ENCODE results near the gene RIBC1.

The RIBC1 gene

DNA sequence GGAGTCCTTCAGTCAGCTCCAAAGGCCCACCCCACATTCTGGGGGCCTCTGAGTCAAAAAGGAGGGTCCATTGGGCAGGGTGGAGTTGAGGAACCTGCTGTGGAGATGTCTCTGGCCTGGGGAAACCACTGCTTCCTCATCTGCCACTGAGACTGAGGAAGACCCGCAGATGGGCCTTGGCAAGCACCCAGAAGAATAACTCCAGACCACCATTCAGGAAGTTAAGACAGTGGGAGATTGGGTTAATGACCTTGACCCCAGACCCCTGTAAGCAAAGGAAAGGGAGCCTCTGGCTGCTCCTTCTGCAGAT is 19.6 kb downstream of the RIBC1 start:
- TF ChIP-seq GATA2 (IDR thresholded peaks at IDR 0.05; ENCODE audit: low read depth, low read length), result no peak
- no peak for TF ChIP-seq GATA3 (IDR thresholded peaks at IDR 0.05; ENCODE audit: low read depth, low read length)

DNA sequence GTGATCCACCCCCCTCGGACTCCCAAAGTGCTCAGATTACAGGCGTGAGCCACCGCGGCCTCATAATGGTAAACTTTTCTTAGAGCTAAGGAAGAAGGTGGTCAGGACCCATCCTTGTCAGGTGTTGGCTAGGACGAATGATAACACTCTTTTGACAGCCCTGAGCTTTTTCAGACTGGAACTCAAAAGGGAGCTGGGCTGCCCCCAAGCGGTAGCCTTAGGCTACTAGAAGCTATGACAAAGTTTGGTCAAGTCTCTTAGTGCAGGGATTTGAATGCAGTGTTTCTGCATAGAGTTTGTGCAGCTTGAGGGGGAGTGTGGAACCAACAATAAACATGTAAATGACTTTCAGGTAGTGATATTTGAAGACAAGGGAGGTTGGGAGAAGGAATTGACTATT is 23.3 kb downstream of the RIBC1 start:
- TF ChIP-seq GATA2 (IDR thresholded peaks at IDR 0.05; ENCODE audit: low read depth, low read length), result no peak
- no peak for TF ChIP-seq GATA3 (IDR thresholded peaks at IDR 0.05; ENCODE audit: low read depth, low read length)

DNA sequence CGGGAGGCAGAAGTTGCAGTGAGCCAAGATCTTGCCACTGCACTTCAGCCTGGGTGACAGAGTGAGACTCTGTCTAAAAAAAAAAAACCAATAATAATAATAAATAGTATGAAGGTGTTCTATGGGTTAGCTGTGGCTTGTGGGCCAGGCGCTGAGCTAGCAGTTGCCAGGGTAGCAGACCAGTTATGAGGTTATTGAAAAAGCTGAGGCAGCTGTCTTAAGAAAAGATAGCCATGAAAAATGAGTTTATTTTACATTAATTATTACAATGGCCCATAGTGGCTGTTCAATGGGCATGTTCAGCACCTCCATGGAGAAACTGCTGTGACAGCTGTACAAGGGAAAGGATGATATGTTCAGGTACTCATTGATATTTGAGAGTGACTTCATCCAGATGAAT is 24.8 kb downstream of the RIBC1 start:
- no peak for TF ChIP-seq GATA2 (IDR thresholded peaks at IDR 0.05; ENCODE audit: low read depth, low read length)
- TF ChIP-seq GATA3 (IDR thresholded peaks at IDR 0.05; ENCODE audit: low read depth, low read length), result no peak

DNA sequence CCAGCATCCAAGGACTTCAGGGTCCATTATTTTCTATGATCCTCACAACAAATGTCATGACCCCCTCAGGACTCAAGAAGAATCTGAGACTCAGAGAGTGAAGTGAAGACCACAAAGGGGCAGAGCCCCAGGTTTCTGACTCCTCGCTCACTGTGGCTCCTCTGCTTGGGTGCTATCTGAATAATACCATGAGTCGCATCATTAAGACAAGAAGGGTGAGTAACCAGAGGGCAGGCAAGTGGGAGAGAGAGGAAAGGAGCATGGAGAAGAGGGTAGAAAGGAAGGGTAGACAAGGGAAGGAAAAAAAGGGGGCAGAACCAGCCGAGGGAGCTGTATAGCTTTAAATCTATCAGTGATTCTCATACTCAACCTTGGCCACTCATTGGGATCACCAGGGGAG is 27.0 kb downstream of the RIBC1 start:
- no peak for TF ChIP-seq GATA2 (IDR thresholded peaks at IDR 0.05; ENCODE audit: low read depth, low read length)
- TF ChIP-seq GATA3 (IDR thresholded peaks at IDR 0.05; ENCODE audit: low read depth, low read length), result no peak

DNA sequence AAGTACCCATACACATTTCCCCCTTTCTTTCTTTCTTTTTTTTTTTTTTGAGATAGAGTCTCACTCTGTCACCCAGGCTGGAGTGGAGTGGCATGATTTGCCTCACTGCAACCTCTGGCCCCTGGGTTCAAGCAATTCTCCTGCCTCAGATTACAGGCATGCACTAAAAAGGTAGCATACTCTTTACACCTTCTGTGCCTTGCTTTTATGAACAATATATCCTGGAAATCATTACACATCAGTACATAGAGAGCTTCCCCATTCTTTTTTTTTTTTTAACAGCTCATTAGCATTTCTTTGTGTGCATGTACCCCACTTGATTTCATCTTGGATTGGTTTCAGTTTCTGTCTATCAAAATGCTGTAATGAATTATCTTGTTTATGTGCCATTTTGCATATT is 30.1 kb downstream of the RIBC1 start:
- TF ChIP-seq GATA2 (IDR thresholded peaks at IDR 0.05; ENCODE audit: low read depth, low read length), result no peak
- no peak for TF ChIP-seq GATA3 (IDR thresholded peaks at IDR 0.05; ENCODE audit: low read depth, low read length)

DNA sequence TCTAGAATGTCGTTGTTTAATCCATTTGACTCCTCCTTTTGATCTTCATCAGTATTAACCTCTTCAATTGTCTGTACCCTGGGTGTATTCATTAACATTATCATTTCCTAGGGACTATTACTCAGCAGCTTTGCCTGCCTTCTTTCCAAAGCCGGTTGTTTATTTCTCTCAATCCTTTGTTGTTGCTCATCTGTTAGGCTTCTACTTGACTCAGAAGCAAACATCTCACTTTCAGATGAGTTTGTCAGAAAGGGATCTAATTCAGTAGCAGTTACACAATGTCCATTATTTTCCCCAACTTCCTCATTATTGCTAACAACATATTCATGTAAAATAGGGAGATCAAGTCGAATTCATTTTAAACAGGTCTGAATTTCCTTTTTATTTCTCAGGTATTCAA is 33.6 kb downstream of the RIBC1 start:
- TF ChIP-seq GATA3 (IDR thresholded peaks at IDR 0.05; ENCODE audit: low read depth, low read length), result no peak
- no peak for TF ChIP-seq GATA2 (IDR thresholded peaks at IDR 0.05; ENCODE audit: low read depth, low read length)

DNA sequence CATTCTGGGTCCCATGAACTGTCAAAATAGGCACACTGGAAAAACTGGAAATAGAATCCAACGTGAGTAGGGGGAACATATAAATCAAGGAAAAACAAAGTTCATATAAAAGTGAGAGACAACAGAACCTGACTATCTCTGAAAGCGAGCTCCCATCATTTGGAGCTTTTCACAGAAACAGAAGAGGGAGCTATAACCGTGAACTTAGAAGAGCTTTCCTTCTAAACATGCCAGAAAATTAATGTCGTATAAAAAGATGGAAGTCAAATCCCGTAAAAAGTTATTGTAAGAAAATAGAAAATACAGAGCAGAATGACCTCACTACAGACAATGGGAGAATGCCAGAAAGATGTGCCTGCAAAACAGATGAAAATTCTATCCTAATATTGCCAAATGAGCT is 35.4 kb downstream of the RIBC1 start:
- no peak for TF ChIP-seq GATA3 (IDR thresholded peaks at IDR 0.05; ENCODE audit: low read depth, low read length)
- no peak for TF ChIP-seq GATA2 (IDR thresholded peaks at IDR 0.05; ENCODE audit: low read depth, low read length)

DNA sequence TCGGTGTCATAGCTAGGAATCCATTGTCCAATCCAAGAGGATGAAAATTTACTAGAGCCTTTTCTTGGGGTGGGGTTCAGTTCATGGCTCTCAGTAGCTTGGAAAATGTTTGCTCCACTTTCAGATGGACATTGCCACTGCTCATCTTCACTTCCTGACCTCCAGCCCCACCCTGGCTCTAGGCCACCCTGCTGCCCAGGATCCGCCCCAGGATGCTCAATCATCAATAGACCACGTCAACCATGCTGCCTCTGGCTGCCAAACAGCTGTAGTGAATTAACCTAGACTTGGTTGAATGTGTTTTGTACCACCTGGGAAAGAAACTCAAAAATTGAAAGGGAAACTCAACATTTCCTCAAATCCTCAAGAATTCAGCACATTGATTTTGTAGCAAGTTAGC is 48.7 kb downstream of the RIBC1 start:
- TF ChIP-seq GATA3 (IDR thresholded peaks at IDR 0.05; ENCODE audit: low read depth, low read length) (no peak), GATA2 (IDR thresholded peaks at IDR 0.05; ENCODE audit: low read depth, low read length) (no peak)

DNA sequence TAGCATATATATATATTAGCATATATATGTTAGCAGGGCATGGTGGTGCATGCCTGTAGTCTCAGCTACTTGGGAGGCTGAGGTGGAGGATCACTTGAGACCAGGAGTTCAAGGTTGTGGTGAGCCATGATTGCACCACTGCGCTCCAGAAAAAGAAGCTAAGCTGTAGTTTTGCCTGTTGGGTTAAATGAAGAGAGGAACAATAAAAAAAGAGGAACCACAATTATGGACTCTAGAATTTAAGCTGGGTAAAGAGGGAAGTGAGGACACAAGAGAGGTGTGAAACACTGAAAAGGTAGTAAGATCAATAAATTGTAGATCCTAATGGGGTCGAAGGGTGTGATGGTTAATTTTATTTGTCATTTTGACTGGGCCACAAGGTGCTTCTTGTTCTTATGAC is 52.0 kb downstream of the RIBC1 start:
- TF ChIP-seq GATA2 (IDR thresholded peaks at IDR 0.05; ENCODE audit: low read depth, low read length) (no peak), GATA3 (IDR thresholded peaks at IDR 0.05; ENCODE audit: low read depth, low read length) (no peak)

DNA sequence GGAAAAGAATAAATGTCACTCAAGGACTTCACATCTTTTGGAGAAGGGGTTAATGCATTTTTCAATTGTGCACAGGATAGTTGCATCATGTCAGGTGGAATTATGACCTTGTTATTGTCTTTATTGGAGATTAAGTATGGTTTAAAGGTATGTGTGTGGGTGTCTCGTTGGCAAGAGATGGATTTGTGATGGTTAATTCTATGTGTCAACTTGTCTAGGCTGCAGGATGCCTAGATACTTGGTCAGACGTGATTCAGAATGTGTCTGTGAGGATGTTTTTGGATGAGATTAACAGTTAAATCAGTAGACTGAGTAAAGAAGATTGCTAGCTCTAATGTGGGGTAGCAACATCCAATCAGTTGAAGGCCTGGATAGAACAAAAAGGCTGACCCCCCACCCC is 53.7 kb downstream of the RIBC1 start:
- no peak for TF ChIP-seq GATA2 (IDR thresholded peaks at IDR 0.05; ENCODE audit: low read depth, low read length)
- no peak for TF ChIP-seq GATA3 (IDR thresholded peaks at IDR 0.05; ENCODE audit: low read depth, low read length)

DNA sequence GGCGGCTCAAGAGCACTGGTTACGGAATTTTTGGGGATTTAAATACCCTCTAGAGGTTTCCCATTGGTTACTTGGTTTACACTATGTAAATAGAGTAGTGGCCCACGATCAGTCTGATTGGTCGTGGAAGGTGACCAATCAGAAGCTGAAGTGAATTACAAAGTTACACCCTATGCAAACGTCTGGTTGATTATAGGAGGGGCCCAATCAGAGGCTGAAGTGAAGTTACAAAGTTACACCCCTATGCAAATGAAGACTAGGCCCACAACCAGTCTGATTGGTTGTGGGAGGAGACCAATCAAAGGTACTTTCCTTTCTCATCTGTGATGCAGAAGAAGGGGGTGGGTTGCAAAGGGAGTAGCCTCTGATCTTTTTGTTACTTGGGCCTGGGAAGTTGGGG is 56.6 kb downstream of the RIBC1 start:
- TF ChIP-seq GATA2 (IDR thresholded peaks at IDR 0.05; ENCODE audit: low read depth, low read length) (no peak), GATA3 (IDR thresholded peaks at IDR 0.05; ENCODE audit: low read depth, low read length) (no peak)

Data from SH-SY5Y (cell line).